ENCODE data around the gene MRPL53.

The MRPL53 gene

GRCh38 chr2:74482801-74483674 is 10.6 kb upstream of the MRPL53 start, which contains the start of the genes CCDC142 and TTC31:
CCDC142 (minus strand) TSS chr2:74482998; CDS start chr2:74482837, 161 bp downstream.
TTC31 (plus strand) TSS chr2:74483081; CDS start chr2:74483096, 15 bp downstream.
- CTCF ChIA-PET, result interaction anchor here (0.7 to 1.5 kb wide), 9 partner anchors 8 to 392 kb away, joined by 3 to 10 read pairs (median 3); partner anchors contain the start of gene WBP1
- POLR2A ChIA-PET, result interaction anchor here (0.6 to 4.1 kb wide), 17 partner anchors 8 to 106 kb away, joined by 3 to 46 read pairs (median 5); partner anchors contain the start of genes AUP1, DQX1, HTRA2 and MRPL53
- peak; percentile 57; the same call in 1 of the 2 replicates for TF ChIP-seq ELF4 (IDR thresholded peaks at IDR 0.05)
- TF ChIP-seq SUZ12 (IDR thresholded peaks at IDR 0.05), result no peak
- no peak for TF ChIP-seq TARDBP (IDR thresholded peaks at IDR 0.05)
- no peak for TF ChIP-seq SP1 (IDR thresholded peaks at IDR 0.05)
- TF ChIP-seq PKNOX1 (IDR thresholded peaks at IDR 0.05), result no peak
- TF ChIP-seq HDGF (IDR thresholded peaks at IDR 0.05; ENCODE audit: borderline replicate concordance), result no peak
- no peak for TF ChIP-seq FOXK2 (IDR thresholded peaks at IDR 0.05)
- TF ChIP-seq CTBP1 (IDR thresholded peaks at IDR 0.05; ENCODE audit: borderline replicate concordance), result no peak
- DNase-seq (ENCODE audit: extremely low spot score), result peak; percentile 88

GRCh38 chr2:74481961-74482800 is 9.7 kb upstream of the MRPL53 start:
- CTCF ChIA-PET, result interaction anchor here (0.7 to 1.5 kb wide), 9 partner anchors 7 to 392 kb away, joined by 3 to 10 read pairs (median 3); partner anchors contain the start of gene HTRA2
- DNase-seq (ENCODE audit: extremely low spot score), result peak; percentile 46
- POLR2A ChIA-PET, result interaction anchor here (0.8 to 4.1 kb wide), 17 partner anchors 7 to 112 kb away, joined by 3 to 46 read pairs (median 6); partner anchors contain the start of genes AUP1, DQX1, HTRA2 and INO80B
- TF ChIP-seq BHLHE40 (IDR thresholded peaks at IDR 0.05; ENCODE audit: borderline replicate concordance) (no peak), ARNT (IDR thresholded peaks at IDR 0.05) (no peak), SUZ12 (IDR thresholded peaks at IDR 0.05) (no peak), SP1 (IDR thresholded peaks at IDR 0.05) (no peak)

- TF ChIP-seq NFRKB (IDR thresholded peaks at IDR 0.05), result no peak
- TF ChIP-seq ZNF384 (IDR thresholded peaks at IDR 0.05), result no peak
- no peak for TF ChIP-seq BHLHE40 (IDR thresholded peaks at IDR 0.05; ENCODE audit: borderline replicate concordance)
- TF ChIP-seq FOXK2 (IDR thresholded peaks at IDR 0.05), result no peak
- TF ChIP-seq SP1 (IDR thresholded peaks at IDR 0.05), result no peak
- TF ChIP-seq CTBP1 (IDR thresholded peaks at IDR 0.05; ENCODE audit: borderline replicate concordance), result no peak
- no peak for TF ChIP-seq TARDBP (IDR thresholded peaks at IDR 0.05)
- no peak for TF ChIP-seq L3MBTL2 (conservative IDR thresholded peaks at IDR 0.05)
- no peak for TF ChIP-seq ARNT (IDR thresholded peaks at IDR 0.05)
- no peak for TF ChIP-seq FOXA1 (IDR thresholded peaks at IDR 0.05)
- no peak for TF ChIP-seq PKNOX1 (IDR thresholded peaks at IDR 0.05)
- no peak for TF ChIP-seq FOXM1 (IDR thresholded peaks at IDR 0.05; ENCODE audit: borderline replicate concordance)
- no peak for TF ChIP-seq LEF1 (IDR thresholded peaks at IDR 0.05; ENCODE audit: borderline replicate concordance)
- TF ChIP-seq SUZ12 (IDR thresholded peaks at IDR 0.05), result no peak
- no peak for TF ChIP-seq HDGF (IDR thresholded peaks at IDR 0.05; ENCODE audit: borderline replicate concordance)
- TF ChIP-seq ELF4 (IDR thresholded peaks at IDR 0.05), result no peak
- ChIA-PET POLR2A (interaction anchor here (0.9 to 4.1 kb wide), 11 partner anchors 9 to 112 kb away, joined by 3 to 46 read pairs (median 15); partner anchors contain the start of genes AUP1, HTRA2, INO80B and MOGS), CTCF (interaction anchor here (0.8 to 1.3 kb wide), 2 partner anchors 14 to 49 kb away, joined by 4 to 5 read pairs; partner anchors contain the start of gene HTRA2)
- DNase-seq (ENCODE audit: extremely low spot score), result no peak
Observed at GRCh38 chr2:74481431-74481830, 9.0 kb upstream of the MRPL53 start.

GRCh38 chr2:74474899-74475298 is 2.4 kb upstream of the MRPL53 start:
- ChIA-PET POLR2A (interaction anchor here (0.9 to 5.4 kb wide), 4 partner anchors 8 to 58 kb away, joined by 3 to 62 read pairs (median 4); partner anchors contain the start of genes CCDC142, MOGS, TTC31 and WBP1), CTCF (interaction anchor here (0.6 to 1.6 kb wide), 4 partner anchors 8 to 79 kb away, joined by 3 to 4 read pairs (median 3); partner anchors contain the start of genes CCDC142 and TTC31)
- TF ChIP-seq FOXM1 (IDR thresholded peaks at IDR 0.05; ENCODE audit: borderline replicate concordance) (no peak), SUZ12 (IDR thresholded peaks at IDR 0.05) (no peak), FOXK2 (IDR thresholded peaks at IDR 0.05) (no peak), LEF1 (IDR thresholded peaks at IDR 0.05; ENCODE audit: borderline replicate concordance) (no peak), ELF4 (IDR thresholded peaks at IDR 0.05) (no peak), CTBP1 (IDR thresholded peaks at IDR 0.05; ENCODE audit: borderline replicate concordance) (no peak)
- no peak for DNase-seq (ENCODE audit: extremely low spot score)

- no peak for TF ChIP-seq FOXA1 (IDR thresholded peaks at IDR 0.05)
- no peak for TF ChIP-seq CTBP1 (IDR thresholded peaks at IDR 0.05; ENCODE audit: borderline replicate concordance)
- no peak for TF ChIP-seq SP1 (IDR thresholded peaks at IDR 0.05)
- no peak for TF ChIP-seq PKNOX1 (IDR thresholded peaks at IDR 0.05)
- no peak for TF ChIP-seq ZNF384 (IDR thresholded peaks at IDR 0.05)
- no peak for TF ChIP-seq ARNT (IDR thresholded peaks at IDR 0.05)
- no peak for TF ChIP-seq LEF1 (IDR thresholded peaks at IDR 0.05; ENCODE audit: borderline replicate concordance)
- TF ChIP-seq TARDBP (IDR thresholded peaks at IDR 0.05), result no peak
- no peak for TF ChIP-seq NFRKB (IDR thresholded peaks at IDR 0.05)
- TF ChIP-seq SUZ12 (IDR thresholded peaks at IDR 0.05), result no peak
- TF ChIP-seq BHLHE40 (IDR thresholded peaks at IDR 0.05; ENCODE audit: borderline replicate concordance), result no peak
- no peak for TF ChIP-seq FOXK2 (IDR thresholded peaks at IDR 0.05)
- TF ChIP-seq L3MBTL2 (conservative IDR thresholded peaks at IDR 0.05), result no peak
- TF ChIP-seq HDGF (IDR thresholded peaks at IDR 0.05; ENCODE audit: borderline replicate concordance), result no peak
- TF ChIP-seq FOXM1 (IDR thresholded peaks at IDR 0.05; ENCODE audit: borderline replicate concordance), result no peak
- no peak for TF ChIP-seq ELF4 (IDR thresholded peaks at IDR 0.05)
- DNase-seq (ENCODE audit: extremely low spot score), result no peak
- ChIA-PET CTCF (interaction anchor here (0.6 to 1.6 kb wide), 5 partner anchors 35 to 650 kb away, joined by 3 to 4 read pairs (median 3); no protein-coding TSS in a partner anchor), POLR2A (interaction anchor here (0.9 to 5.4 kb wide), 4 partner anchors 8 to 58 kb away, joined by 3 to 62 read pairs (median 4); partner anchors contain the start of genes CCDC142, MOGS, TTC31 and WBP1)
Observed at GRCh38 chr2:74474481-74474880, 2.0 kb upstream of the MRPL53 start.
